ENCODE measurements around the gene PARD3. TPM values are rescaled to one million over a fixed set of nuclear protein-coding genes. Genes with fewer than 3 reads are reported as not detected.

PARD3 gene
- total RNA-seq, 1 donor from 2014 or later = 0.11 TPM

- Mint-ChIP-seq H3K27ac (no peak overlapping the region), H3K36me3 (ENCODE audit: low read depth) (no peaks in the 10 kb centered on the region), H3K9me3 (no peaks in the 10 kb centered on the region), H3K4me1 (no peaks in the 10 kb centered on the region), H3K27me3 (peaks cover 9% of the 10 kb centered on the region), H3K4me3 (no peak overlapping the region)
- TF ChIP-seq, protein P1, sequence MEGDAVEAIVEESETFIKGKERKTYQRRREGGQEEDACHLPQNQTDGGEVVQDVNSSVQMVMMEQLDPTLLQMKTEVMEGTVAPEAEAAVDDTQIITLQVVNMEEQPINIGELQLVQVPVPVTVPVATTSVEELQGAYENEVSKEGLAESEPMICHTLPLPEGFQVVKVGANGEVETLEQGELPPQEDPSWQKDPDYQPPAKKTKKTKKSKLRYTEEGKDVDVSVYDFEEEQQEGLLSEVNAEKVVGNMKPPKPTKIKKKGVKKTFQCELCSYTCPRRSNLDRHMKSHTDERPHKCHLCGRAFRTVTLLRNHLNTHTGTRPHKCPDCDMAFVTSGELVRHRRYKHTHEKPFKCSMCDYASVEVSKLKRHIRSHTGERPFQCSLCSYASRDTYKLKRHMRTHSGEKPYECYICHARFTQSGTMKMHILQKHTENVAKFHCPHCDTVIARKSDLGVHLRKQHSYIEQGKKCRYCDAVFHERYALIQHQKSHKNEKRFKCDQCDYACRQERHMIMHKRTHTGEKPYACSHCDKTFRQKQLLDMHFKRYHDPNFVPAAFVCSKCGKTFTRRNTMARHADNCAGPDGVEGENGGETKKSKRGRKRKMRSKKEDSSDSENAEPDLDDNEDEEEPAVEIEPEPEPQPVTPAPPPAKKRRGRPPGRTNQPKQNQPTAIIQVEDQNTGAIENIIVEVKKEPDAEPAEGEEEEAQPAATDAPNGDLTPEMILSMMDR (IDR thresholded peaks at IDR 0.05) = no peak
- intact Hi-C loops (cut with micrococcal nuclease) = no loop called here
- CTCF ChIA-PET = no interaction called here
- ATAC-seq (ENCODE audit: low read depth) (no peak), DNase-seq (no peak)
- POLR2A ChIA-PET = no interaction called here
Measured at GRCh38 chr10:34824870-34825269, 9.8 kb upstream of the PARD3 start.

- no peak overlapping the region for H3K4me3 Mint-ChIP-seq
- no peaks in the 10 kb centered on the region for H3K9me3 Mint-ChIP-seq
- no peak overlapping the region for H3K27ac Mint-ChIP-seq
- TF ChIP-seq, protein P1 (IDR thresholded peaks at IDR 0.05) = no peak
- CTCF ChIA-PET = no interaction called here
- no peaks in the 10 kb centered on the region for H3K36me3 Mint-ChIP-seq (ENCODE audit: low read depth)
- no peaks in the 10 kb centered on the region for H3K4me1 Mint-ChIP-seq
- POLR2A ChIA-PET = no interaction called here
- DNase-seq (no peak), ATAC-seq (ENCODE audit: low read depth) (no peak)
- H3K27me3 Mint-ChIP-seq = peaks cover 23% of the 10 kb centered on the region
- intact Hi-C loops (cut with micrococcal nuclease) = no loop called here
Measured at GRCh38 chr10:34821587-34822585, 6.8 kb upstream of the PARD3 start.

DNA sequence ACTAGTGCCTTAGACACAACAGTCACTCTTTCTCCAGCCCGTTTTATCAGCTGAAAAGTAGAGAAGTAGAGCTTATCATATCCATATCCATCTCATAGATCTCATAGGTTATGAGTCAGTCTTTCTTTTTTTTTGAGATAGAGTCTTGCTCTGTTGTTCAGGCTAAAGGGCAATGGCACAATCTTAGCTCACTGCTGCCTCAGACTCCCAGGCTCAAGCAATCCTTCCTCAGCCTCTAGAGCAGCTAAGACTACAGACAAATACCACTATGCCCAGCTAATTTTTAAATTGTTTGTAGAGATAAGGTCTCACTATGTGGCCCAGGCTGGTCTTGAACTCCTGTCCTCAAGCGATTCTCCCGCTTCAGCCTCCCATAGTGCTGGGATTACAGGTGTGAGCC is 2.5 kb upstream of the PARD3 start:
- TF ChIP-seq, protein P1 (IDR thresholded peaks at IDR 0.05) = no peak
- DNase-seq (no peak), ATAC-seq (ENCODE audit: low read depth) (no peak)
- peaks cover 13% of the 10 kb centered on the region for H3K4me1 Mint-ChIP-seq
- H3K9me3 Mint-ChIP-seq = no peaks in the 10 kb centered on the region
- intact Hi-C loops (cut with micrococcal nuclease) = no loop called here
- ChIA-PET POLR2A (no interaction called here), CTCF (no interaction called here)
- no peak overlapping the region for H3K4me3 Mint-ChIP-seq
- H3K27ac Mint-ChIP-seq = no peak overlapping the region
- H3K36me3 Mint-ChIP-seq (ENCODE audit: low read depth) = no peaks in the 10 kb centered on the region
- peaks cover 42% of the 10 kb centered on the region for H3K27me3 Mint-ChIP-seq

DNA sequence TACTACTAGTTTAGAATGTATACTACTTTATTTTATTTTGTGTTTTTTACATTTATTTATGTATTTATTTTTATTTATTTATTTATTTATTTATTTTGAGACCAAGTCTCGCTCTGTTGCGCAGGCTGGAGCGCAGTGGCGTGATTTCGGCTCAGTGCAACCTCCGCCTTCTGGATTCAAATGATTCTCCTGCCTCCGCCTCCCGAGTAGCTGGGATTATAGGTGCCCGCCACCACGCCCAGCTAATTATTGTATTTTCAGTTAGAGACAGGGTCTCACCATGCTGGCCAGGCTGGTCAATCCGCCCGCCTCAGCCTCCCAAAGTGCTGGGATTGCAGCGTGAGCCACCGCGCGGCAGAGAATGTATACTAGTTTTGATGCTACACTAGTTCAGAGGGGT is 2.0 kb upstream of the PARD3 start:
- ChIA-PET CTCF (no interaction called here), POLR2A (no interaction called here)
- H3K4me1 Mint-ChIP-seq = peaks cover 13% of the 10 kb centered on the region
- DNase-seq (no peak), ATAC-seq (ENCODE audit: low read depth) (no peak)
- TF ChIP-seq, protein P1 (IDR thresholded peaks at IDR 0.05) = no peak
- H3K36me3 Mint-ChIP-seq (ENCODE audit: low read depth) = no peaks in the 10 kb centered on the region
- intact Hi-C loops (cut with micrococcal nuclease) = no loop called here
- H3K9me3 Mint-ChIP-seq = no peaks in the 10 kb centered on the region
- no peak overlapping the region for H3K4me3 Mint-ChIP-seq
- H3K27ac Mint-ChIP-seq = no peak overlapping the region
- H3K27me3 Mint-ChIP-seq = peaks cover 44% of the 10 kb centered on the region

DNA sequence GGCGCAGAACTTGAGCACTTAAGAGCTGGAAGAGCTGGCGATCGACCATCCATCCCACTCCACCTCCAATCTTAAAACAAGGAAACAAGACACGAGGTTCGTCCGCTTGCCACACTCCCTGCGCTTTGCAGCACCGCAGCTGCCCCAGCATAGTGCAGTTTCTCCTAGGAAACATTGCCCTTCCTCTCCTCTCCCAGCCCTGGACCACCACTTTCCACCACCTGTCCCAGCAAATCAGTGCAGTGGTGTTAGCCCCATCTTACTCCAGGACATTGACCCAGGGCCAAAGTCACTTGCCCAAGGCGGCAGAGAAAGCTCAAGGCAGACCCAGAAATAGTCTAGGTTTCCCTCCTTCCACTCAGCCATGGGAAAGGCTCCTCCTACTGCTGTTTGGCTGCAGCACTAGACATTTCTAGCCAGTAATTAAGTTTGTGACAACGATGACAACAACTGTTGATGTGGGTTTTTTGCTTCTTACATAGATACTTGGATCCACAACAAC is 1.5 kb upstream of the PARD3 start:
- DNase-seq = no peak
- Mint-ChIP-seq H3K9me3 (no peaks in the 10 kb centered on the region), H3K36me3 (ENCODE audit: low read depth) (no peaks in the 10 kb centered on the region), H3K4me1 (peaks cover 13% of the 10 kb centered on the region), H3K27me3 (peaks cover 47% of the 10 kb centered on the region), H3K27ac (no peak overlapping the region), H3K4me3 (no peak overlapping the region)
- TF ChIP-seq, protein P1 (IDR thresholded peaks at IDR 0.05) = no peak
- ChIA-PET POLR2A (no interaction called here), CTCF (no interaction called here)
- intact Hi-C loops (cut with micrococcal nuclease) = no loop called here
- ATAC-seq (ENCODE audit: low read depth) = no peak

Measured in activated B cell treated with CpG ODN at 0.5 μM for 24 hours (primary cell).